CD14-positive monocyte (primary cell): ENCODE data around the gene EPHA7. TPM values are rescaled to one million over a fixed set of nuclear protein-coding genes. Genes with fewer than 3 reads are reported as not detected.

Source experiments
- DNase-seq, 3 donors: peaks; one replicate each; pipeline ENCODE4 v3.0.0-alpha.2; 2011 to 2022
- H2AFZ ChIP-seq: 2 replicates; pipeline ENCODE4 v1.6.0; 2012; ENCODE audit warnings: mild to moderate bottlenecking, low read depth, low read length, inconsistent platforms; ENCODE audit not compliant: insufficient read depth, poor library complexity, severe bottlenecking
- H3K27ac ChIP-seq, 2 donors: 1 replicate in 1 of 2; 2 replicates in 1 of 2; pipeline ENCODE4 v1.5.1; 2012 to 2013; ENCODE audit warnings: low read length in 2 of 2, control low read depth in 1 of 2, inconsistent platforms in 1 of 2, low read depth in 1 of 2, mild to moderate bottlenecking in 1 of 2
- H3K27me3 ChIP-seq, 2 donors: one replicate each; pipeline versions ENCODE4 v1.6.0 to v1.6.1; 2011 to 2013; ENCODE audit warnings: low read length in 2 of 2; ENCODE audit not compliant: control insufficient read depth in 2 of 2, insufficient read depth in 2 of 2
- H3K36me3 ChIP-seq, 2 donors: replicated peaks in 1 of 2; 1 replicate in 1 of 2; 2 replicates in 1 of 2; pipeline versions ENCODE4 v1.5.1 to v1.6.1; 2012 to 2013; ENCODE audit warnings: low read length in 2 of 2, control low read depth in 1 of 2, inconsistent platforms in 1 of 2, mild to moderate bottlenecking in 1 of 2; ENCODE audit not compliant: insufficient read depth in 2 of 2, control insufficient read depth in 1 of 2
- H3K4me1 ChIP-seq, 2 donors: 1 replicate in 1 of 2; 2 replicates in 1 of 2; pipeline versions ENCODE4 v1.5.1 to v1.6.1; 2012 to 2013; ENCODE audit warnings: low read length in 2 of 2, control low read depth in 1 of 2, inconsistent platforms in 1 of 2, mild to moderate bottlenecking in 1 of 2, moderate library complexity in 1 of 2; ENCODE audit not compliant: insufficient read depth in 2 of 2, control insufficient read depth in 1 of 2
- H3K4me2 ChIP-seq: replicated peaks from 2 replicates; pipeline ENCODE3; 2012; ENCODE audit warnings: low read length, moderate library complexity, mild to moderate bottlenecking; ENCODE audit not compliant: poor library complexity, severe bottlenecking; ENCODE audit errors: extremely low read depth
- H3K4me3 ChIP-seq, 3 experiments: fragments of 200-600 bp in 1 of 3; sonication (generic) in 1 of 3; replicated peaks in 1 of 3; 1 replicate in 2 of 3; 2 replicates in 1 of 3; pipeline ENCODE4 v1.5.1; 2011 to 2013; ENCODE audit warnings: low read length in 3 of 3, mild to moderate bottlenecking in 3 of 3, control low read depth in 2 of 3, low read depth in 2 of 3, inconsistent platforms in 1 of 3, moderate library complexity in 1 of 3
- H3K79me2 ChIP-seq: 2 replicates; pipeline ENCODE4 v1.6.0; 2012; ENCODE audit warnings: mild to moderate bottlenecking, control low read depth, inconsistent platforms, low read length, moderate library complexity; ENCODE audit not compliant: insufficient read depth
- H3K9ac ChIP-seq: 2 replicates; pipeline ENCODE4 v1.6.0; 2017; ENCODE audit warnings: low read length, mild to moderate bottlenecking; ENCODE audit not compliant: insufficient read depth, poor library complexity, severe bottlenecking
- H3K9me3 ChIP-seq, 2 donors: replicated peaks in 1 of 2; 1 replicate in 1 of 2; 2 replicates in 1 of 2; pipeline versions ENCODE4 v1.5.1 to v1.6.1; 2012 to 2013; ENCODE audit warnings: low read length in 2 of 2, control low read depth in 1 of 2; ENCODE audit not compliant: control insufficient read depth in 1 of 2, insufficient read depth in 1 of 2
- H4K20me1 ChIP-seq: 2 replicates; pipeline ENCODE4 v1.6.0; 2012; ENCODE audit warnings: mild to moderate bottlenecking, low read length, control low read depth, moderate library complexity; ENCODE audit not compliant: insufficient read depth
- H3K27ac Mint-ChIP-seq, 7 donors: one replicate each; pipeline ENCODE4 v1.8.0; 2020; ENCODE audit warnings: mild to moderate bottlenecking in 7 of 7, mixed read lengths in 7 of 7, moderate library complexity in 6 of 7, inconsistent platforms in 2 of 7
- H3K27me3 Mint-ChIP-seq, 3 donors: one replicate each; pipeline ENCODE4 v1.8.0; 2021 to 2022; ENCODE audit warnings: low read depth in 3 of 3, mild to moderate bottlenecking in 3 of 3, mixed read lengths in 3 of 3, moderate library complexity in 3 of 3, inconsistent platforms in 1 of 3
- H3K36me3 Mint-ChIP-seq, 2 donors: one replicate each; pipeline ENCODE4 v1.8.0; 2020; ENCODE audit warnings: mixed read lengths in 2 of 2, inconsistent platforms in 1 of 2, mild to moderate bottlenecking in 1 of 2
- H3K4me1 Mint-ChIP-seq: one replicate; pipeline ENCODE4 v1.8.0; 2020; ENCODE audit warnings: mild to moderate bottlenecking, mixed read lengths
- H3K4me3 Mint-ChIP-seq, 2 donors: one replicate each; pipeline ENCODE4 v1.8.0; 2020; ENCODE audit warnings: mild to moderate bottlenecking in 2 of 2, mixed read lengths in 2 of 2, moderate library complexity in 1 of 2
- H3K9me3 Mint-ChIP-seq, 7 donors: one replicate each; pipeline ENCODE4 v1.8.0; 2020 to 2022; ENCODE audit warnings: mixed read lengths in 7 of 7, mild to moderate bottlenecking in 6 of 7, moderate library complexity in 6 of 7, inconsistent platforms in 2 of 7
- CTCF ChIP-seq: fragments of 200-600 bp; IDR thresholded peaks from one replicate; pipeline ENCODE4 v1.8.0; 2022; ENCODE audit warnings: antibody characterized with exemption, mild to moderate bottlenecking
- intact Hi-C, 2 donors: fragments of 100-400 bp; cut with micrococcal nuclease; formaldehyde crosslinking; loops; one replicate each; pipeline versions ENCODE4 v1.15.0 to v1.15.1; 2023
- polyA plus RNA-seq, 3 donors: library from polyadenylated mRNA; depleted of rRNA in 1 of 3; unstranded in 2 of 3; stranded (reverse) in 1 of 3; fragments of 300-500 nt in 2 of 3; fragments of >200 nt in 1 of 3; fragmentation: Illumina TruSeq in 2 of 3; gene quantifications; 1 replicate in 2 of 3; 2 replicates in 1 of 3; pipeline ENCODE4 v1.2.3, GENCODE V29; 2012 to 2021

The EPHA7 gene
- polyA plus RNA-seq, 3 donors, result not detected

- intact Hi-C loops, result no loop called here
- H3K4me3 Mint-ChIP-seq, result no peak overlapping the region
- Histone ChIP-seq H3K27ac (no peak overlapping the region), H2AFZ (no peak overlapping the region), H3K9me3 (peaks cover 0 to 13% of the 10 kb centered on the region in 2 donors), H3K36me3 (no peaks in the 10 kb centered on the region), H3K4me3 (no peak overlapping the region), H3K9ac (no peak overlapping the region), H3K4me2 (no peak overlapping the region), H4K20me1 (no peaks in the 10 kb centered on the region), H3K79me2 (no peaks in the 10 kb centered on the region), H3K27me3 (peaks cover 36 to 51% of the 10 kb centered on the region in 2 donors), H3K4me1 (peaks cover 13 to 16% of the 10 kb centered on the region in 2 donors)
- TF ChIP-seq CTCF, result no peak
- H3K9me3 Mint-ChIP-seq, result peaks cover 0 to 13% (median 7%) of the 10 kb centered on the region in 7 donors
- H3K4me1 Mint-ChIP-seq, result peaks cover 15% of the 10 kb centered on the region
- H3K27me3 Mint-ChIP-seq, result peaks cover 26 to 37% (median 36%) of the 10 kb centered on the region in 3 donors
- no peak for DNase-seq
- no peak overlapping the region for H3K27ac Mint-ChIP-seq
- peaks cover 0 to 9% of the 10 kb centered on the region in 2 donors for H3K36me3 Mint-ChIP-seq
These were observed 6.2 kb downstream of the EPHA7 start for GRCh38 chr6:93413190-93413589.

GRCh38 chr6:93412452-93412851 lies 6.9 kb downstream of the EPHA7 start:
- H3K9me3 ChIP-seq, result peaks cover 0 to 6% of the 10 kb centered on the region in 2 donors
- no peak overlapping the region for H3K27ac Mint-ChIP-seq
- no peak overlapping the region for H3K27ac ChIP-seq
- DNase-seq, result no peak
- no peak overlapping the region for H3K9ac ChIP-seq
- H4K20me1 ChIP-seq, result no peaks in the 10 kb centered on the region
- H3K4me3 ChIP-seq, result no peak overlapping the region
- no peak overlapping the region for H2AFZ ChIP-seq
- peaks cover 29 to 43% of the 10 kb centered on the region in 2 donors for H3K27me3 ChIP-seq
- intact Hi-C loops, result no loop called here
- H3K36me3 Mint-ChIP-seq, result peaks cover 0 to 4% of the 10 kb centered on the region in 2 donors
- no peak overlapping the region for H3K4me2 ChIP-seq
- H3K27me3 Mint-ChIP-seq, result peaks cover 19 to 30% (median 29%) of the 10 kb centered on the region in 3 donors
- peaks cover 7% of the 10 kb centered on the region for H3K4me1 Mint-ChIP-seq
- no peaks in the 10 kb centered on the region for H3K79me2 ChIP-seq
- peaks cover 6 to 8% of the 10 kb centered on the region in 2 donors for H3K4me1 ChIP-seq
- peaks cover 0 to 7% (median 5%) of the 10 kb centered on the region in 7 donors for H3K9me3 Mint-ChIP-seq
- TF ChIP-seq CTCF, result no peak
- no peak overlapping the region for H3K4me3 Mint-ChIP-seq
- no peaks in the 10 kb centered on the region for H3K36me3 ChIP-seq
